Body of pancreas (tissue), 4 donors: ENCODE measurements around the gene HDAC1.

ENCODE experiments used
- CTCF ChIP-seq, 7 experiments: fragments of 450-650 bp in 4 of 7; fragments of 200-600 bp in 3 of 7; sonication (generic) in 3 of 7; IDR thresholded peaks; one replicate each; pipeline ENCODE4 v1.5.1; 2016 to 2019; ENCODE audit warnings: antibody characterized with exemption in 7 of 7
- POLR2A ChIP-seq, 3 donors: fragments of 450-650 bp; IDR thresholded peaks; one replicate each; pipeline ENCODE4 v1.6.1; 2016; ENCODE audit warnings: antibody characterized with exemption in 3 of 3, mild to moderate bottlenecking in 2 of 3

DNA sequence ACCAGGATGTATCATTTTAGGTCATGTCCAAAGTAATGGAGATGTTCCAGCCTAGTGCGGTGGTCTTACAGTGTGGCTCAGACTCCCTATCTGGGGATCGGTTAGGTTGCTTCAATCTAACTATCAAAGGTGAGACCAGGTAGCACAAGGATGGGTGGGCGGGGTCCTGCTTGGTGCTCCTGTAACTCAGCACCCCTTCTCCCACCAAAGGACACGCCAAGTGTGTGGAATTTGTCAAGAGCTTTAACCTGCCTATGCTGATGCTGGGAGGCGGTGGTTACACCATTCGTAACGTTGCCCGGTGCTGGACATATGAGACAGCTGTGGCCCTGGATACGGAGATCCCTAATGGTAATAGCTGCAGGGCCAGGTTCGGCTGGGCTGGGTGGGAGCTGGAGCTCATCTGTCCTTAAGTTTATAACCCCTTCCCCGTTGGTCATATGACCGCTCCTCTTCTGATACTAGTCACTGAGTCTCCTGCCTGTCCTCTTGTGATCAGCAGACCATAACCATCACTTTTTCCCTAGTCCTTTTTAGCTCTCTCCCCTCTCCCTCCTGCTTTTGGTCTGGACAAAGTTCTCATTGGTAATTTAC lies 38.8 kb downstream of the HDAC1 start:
- no peak for TF ChIP-seq CTCF (IDR thresholded peaks at IDR 0.05)
- TF ChIP-seq POLR2A (IDR thresholded peaks at IDR 0.05) = no peak
